Measurements from ENCODE around the gene SH3RF3. TPM values are rescaled to one million over a fixed set of nuclear protein-coding genes. Genes with fewer than 3 reads are reported as not detected.

The SH3RF3 gene
- total RNA-seq, 1 donor from 2014 or later = 6.3 TPM

DNA sequence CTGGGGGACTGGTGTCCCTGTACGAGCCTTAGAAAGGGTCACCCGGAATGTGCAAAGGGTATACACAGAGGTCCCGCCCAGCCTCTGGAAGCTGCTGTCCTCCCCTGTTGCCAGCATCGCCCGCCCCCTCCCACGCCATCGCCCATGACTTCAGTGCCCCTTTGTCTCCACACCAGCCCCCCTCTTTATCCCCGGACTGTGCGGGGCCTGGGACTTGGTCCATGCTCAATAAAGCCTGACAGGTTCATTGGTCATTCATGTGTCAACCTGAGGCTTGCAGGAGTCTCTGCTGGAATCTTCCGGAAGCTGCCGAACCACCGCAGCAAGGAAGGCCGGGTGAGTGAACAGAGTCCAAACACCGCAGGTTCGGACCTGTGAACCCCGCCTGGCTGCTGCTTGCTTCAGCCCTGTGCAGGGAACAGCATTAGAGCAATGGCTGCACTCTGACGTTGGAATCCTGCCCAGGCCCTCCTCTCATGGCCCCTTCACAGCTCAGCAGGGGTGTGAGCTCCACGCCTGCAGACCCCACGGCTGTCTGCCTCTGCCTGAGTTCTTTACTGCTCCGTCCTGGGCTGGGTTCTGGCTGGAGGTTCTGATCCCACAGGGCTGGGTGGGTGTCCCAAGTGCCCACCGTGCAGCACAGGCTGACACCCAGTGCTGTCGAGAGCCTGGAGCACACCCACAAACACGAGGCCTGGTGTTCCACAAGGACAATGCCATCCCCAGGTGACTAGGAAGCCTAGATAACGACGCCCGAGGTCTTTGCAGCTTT is 388.3 kb downstream of the SH3RF3 start:
- DNase-seq (ENCODE audit: low read depth, low spot score) = no peak

DNA sequence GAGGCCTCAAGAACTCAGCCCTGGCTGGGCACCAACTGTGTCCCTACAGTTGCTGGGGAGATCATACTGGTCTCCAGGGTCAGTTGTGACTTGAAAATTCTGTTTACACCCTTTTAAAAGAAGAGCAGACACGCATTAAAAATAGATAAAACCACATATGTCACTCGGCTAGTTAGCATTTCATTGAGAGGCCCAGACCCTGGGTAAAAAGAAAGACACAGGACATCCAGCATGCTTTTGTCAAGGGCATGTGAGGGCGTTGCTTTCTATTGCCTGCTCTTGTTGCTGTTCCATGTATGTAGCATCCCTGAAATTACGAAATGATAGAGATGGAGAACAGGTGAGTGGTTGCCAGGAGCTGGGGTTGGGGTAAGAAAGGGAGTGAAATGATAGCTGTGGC is 390.5 kb downstream of the SH3RF3 start:
- no peak for DNase-seq (ENCODE audit: low read depth, low spot score)

DNA sequence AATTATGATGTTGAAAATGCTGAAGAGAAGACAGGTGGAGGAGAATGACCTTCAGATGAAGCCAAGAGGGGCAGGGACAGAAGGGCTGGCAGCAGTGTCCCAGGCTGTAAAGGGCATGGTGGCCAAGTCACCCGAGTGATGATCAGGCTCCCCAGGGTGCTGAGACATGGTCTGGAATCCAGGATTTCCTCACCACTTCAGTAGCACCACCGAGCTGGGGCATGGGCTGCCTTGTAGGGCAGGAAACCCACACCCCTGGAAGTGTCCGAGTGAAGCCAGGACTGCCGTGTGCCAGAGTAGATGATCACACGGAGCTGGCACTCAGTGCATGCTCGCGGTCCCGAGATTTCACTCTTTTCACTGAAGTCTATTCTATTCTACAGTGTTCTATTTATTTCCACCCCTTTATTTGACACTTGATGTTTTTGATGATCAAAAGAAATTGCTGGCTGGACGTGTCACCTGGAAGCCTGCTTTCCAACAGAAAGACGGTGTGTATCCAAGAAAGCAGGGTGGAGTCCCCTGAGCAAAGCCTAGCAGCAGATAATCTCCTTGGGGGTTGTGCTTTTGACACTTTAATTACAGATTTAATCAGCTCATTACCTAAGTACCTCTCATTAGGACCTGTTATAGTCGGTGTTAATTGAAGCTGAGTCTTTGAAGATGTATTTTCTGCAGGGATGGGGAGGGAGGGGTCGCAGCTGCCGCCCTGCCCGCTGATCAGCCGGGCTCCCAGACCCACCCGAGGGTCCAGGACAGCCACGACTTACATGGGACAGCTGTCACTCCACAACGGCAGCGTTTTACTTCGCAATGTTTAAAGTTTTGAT is 392.4 kb downstream of the SH3RF3 start:
- DNase-seq (ENCODE audit: low read depth, low spot score) = no peak

DNA sequence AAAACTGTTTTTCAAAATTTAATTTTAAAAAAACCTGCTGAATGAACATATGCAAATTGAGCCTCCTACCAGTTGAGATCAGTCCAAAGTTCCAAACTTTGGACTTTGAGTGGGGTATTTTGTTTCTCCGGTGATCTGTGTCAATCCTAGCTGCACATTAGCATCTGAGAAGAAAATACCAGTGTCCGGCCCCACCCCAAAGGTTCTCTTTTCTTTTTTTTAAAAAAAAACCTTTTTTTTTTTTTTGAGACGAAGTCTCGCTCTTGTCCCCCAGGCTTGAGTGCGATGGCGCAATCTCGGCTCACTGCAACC is 393.0 kb downstream of the SH3RF3 start:
- no peak for DNase-seq (ENCODE audit: low read depth, low spot score)

DNA sequence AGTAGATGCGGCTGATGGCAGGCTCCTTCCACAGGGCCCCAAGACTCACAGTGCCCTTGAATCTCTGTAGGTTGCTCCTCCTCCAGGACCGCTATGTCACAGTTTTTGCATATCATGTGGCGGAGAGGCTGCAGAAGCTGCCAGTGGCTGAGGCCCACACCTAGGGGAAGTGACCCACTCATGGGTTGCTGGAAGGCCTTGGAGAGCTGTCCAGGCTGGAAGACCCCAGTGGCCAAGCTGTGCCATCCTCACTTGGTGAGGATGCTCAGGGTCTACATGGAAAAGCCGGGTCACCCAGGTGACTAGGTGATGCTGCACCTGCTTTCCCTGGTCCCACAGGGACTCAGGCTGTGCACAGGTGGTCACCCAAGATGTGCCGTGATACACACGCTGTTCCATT is 394.1 kb downstream of the SH3RF3 start:
- no peak for DNase-seq (ENCODE audit: low read depth, low spot score)

DNA sequence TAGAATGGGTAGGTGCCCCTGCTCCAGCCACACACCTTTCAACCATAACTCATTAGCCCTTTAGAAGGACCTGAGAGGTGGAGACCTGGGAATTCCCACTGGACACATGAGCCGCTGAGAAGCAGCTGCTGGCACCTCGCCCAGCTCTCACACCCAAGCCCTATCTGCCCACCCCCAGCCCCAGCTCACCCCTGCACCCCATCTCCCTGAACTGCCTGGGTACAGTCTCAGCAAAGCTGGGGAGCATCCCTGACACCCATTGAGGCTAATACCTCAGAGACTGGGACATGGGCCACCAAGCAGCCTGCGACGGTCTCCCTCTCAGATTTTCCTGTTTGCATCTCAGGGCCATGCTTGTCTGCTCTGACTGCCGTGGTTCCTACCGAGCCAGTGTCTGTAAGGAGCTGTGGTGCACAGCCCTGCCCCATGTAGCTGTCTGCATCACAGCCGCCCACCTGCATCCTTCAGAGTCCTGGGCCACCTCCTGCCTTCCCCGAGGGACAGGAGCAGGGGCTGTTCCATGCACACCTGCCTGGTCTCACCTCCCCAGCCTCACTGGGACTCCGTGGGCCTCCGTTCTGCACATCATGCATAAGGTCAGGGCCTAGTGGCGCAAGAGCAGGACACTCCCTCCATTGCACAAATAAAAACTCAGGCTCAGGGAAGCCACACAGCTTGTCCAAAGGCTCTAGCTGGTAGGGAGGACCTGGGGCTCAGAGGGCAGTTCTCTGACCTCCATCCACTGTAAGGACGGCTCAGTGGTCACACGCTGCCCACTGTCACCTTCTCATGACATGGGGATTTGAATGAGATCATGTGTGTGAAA is 394.7 kb downstream of the SH3RF3 start:
- no peak for DNase-seq (ENCODE audit: low read depth, low spot score)

DNA sequence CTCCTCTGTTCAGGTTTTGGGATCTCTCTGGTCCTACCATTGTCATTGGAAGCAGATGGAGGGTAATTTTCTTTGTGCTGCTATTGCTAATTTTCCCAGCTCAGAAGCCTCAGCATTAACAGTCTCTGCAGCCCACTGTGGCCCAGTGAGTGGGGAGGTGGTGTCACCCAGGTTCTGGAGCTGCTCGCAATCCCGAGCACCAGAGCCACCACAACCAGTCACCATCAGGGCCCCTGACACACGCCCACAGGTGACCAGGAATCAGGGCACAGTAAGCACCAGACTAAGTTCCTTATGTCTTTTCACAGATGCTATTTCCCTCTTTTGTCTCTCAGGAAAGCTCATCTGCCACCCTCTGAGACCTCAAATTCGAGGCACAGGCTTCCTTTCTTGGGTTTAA is 396.8 kb downstream of the SH3RF3 start:
- DNase-seq (ENCODE audit: low read depth, low spot score) = no peak

DNA sequence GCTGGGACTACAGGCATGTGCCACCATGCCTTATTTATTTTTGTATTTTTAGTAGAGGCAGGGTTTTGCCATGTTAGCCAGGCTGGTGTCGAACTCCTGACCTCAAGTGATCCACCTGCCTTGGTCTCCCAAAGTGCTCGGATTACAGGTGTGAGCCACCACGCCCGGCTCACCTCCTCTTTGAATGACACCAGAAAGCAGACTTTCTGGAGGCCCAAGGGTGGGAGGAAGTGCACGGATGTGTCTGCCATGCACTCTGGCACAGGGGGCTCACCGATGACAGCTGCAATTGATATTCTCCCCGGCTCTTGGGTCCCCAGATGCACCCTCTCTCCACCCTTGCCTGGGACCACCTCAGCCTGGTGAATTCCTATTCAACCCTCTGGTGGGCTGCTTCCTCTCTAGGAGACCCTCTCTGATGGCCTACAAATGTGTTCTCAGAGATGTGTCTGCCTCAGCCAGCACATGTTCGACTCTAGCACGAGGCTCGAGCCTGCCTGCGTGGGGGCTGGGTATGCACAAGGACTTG is 397.5 kb downstream of the SH3RF3 start:
- no peak for DNase-seq (ENCODE audit: low read depth, low spot score)

DNA sequence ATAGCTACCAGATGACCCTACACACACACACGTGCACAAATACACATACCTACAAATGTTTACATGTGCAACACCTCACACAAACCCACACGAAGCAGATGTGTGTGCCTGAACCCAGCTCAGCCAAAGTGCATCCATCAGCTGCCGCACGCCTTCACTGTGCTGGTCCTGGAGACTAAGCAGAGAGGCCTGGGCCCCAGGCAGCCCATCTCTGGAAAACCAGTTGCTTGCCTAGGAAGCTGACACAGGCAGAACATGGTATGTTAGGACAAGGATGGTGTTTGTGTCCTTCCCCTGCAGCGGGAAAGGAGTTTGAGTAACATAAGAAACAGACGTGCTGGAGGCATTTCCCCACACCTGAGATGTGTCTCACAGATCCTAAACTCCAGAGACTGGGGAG is 398.1 kb downstream of the SH3RF3 start:
- DNase-seq (ENCODE audit: low read depth, low spot score) = no peak

DNA sequence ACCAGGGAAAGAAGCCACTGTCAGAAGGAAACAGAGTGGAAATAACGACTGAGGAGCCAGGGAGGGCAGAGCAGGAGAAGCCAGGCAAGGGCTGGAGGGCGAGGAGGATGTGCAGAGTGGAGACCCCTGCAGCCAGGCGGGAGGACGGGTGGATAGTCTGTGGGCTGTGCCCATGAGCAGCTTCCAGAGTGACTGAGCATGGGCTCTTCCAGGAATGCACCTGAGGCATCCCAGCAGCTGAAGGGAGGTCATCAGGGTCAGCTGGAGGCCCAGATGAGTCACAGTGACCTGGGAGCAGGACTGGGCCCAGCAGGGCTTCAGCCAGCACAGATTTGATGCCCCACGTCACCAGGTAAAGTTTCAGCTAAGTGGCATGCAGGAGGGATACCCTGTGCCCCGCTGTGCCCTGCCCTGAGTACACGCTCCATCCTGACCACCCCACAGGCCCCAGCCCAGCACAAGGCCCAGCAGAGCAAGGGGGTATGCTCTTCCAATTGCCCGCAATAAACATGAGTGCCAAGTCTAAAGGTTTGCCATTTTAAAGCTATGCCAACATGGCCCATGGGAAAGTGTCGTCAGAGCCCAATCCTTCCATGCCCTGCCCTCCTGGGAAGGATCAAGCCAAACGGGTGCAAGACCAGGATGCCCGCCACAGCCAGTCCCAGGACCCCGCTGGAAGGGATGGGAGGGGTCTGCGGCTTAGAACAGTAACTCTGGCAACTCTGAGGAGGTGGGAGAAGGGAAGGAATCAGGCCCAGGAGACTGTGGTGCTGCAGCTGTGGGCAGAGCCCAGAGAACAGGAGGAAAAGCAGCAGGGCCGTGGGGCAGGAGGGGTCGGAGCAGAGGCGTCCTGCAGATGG is 399.1 kb downstream of the SH3RF3 start:
- no peak for DNase-seq (ENCODE audit: low read depth, low spot score)

DNA sequence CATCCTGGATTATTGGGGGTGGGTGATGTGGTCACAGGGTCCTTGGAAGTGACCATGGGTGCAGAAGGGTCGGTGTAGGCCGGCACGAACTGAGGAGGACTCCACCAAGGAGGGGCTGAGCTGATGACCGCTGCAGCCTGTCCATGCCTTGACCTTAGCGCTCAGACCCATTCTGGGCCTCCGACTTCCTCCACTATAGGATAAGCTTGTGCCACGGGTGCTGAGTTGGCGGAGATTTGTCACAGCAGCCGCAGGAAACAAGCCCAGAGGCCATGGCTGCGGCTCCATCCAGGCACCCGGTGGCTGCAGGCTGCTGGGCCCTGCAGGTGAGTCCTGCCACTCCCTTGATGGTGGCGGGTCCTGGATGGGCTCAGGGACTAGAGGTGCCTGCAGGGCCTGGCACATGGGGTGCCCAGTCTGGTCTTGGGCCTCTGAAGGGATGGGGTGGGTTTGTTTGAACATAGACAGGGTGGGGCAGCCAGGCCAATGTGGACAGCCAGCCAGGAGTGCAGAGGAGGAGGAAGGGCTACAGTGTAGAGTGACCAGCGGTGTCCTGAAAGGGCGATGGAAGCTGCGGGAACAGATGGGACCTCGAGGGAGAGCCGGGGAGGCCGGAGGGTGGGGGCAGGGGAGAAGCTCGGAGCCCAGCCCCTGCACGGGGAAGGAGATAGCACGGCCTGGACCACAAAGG is 400.0 kb downstream of the SH3RF3 start:
- DNase-seq (ENCODE audit: low read depth, low spot score) = no peak

DNA sequence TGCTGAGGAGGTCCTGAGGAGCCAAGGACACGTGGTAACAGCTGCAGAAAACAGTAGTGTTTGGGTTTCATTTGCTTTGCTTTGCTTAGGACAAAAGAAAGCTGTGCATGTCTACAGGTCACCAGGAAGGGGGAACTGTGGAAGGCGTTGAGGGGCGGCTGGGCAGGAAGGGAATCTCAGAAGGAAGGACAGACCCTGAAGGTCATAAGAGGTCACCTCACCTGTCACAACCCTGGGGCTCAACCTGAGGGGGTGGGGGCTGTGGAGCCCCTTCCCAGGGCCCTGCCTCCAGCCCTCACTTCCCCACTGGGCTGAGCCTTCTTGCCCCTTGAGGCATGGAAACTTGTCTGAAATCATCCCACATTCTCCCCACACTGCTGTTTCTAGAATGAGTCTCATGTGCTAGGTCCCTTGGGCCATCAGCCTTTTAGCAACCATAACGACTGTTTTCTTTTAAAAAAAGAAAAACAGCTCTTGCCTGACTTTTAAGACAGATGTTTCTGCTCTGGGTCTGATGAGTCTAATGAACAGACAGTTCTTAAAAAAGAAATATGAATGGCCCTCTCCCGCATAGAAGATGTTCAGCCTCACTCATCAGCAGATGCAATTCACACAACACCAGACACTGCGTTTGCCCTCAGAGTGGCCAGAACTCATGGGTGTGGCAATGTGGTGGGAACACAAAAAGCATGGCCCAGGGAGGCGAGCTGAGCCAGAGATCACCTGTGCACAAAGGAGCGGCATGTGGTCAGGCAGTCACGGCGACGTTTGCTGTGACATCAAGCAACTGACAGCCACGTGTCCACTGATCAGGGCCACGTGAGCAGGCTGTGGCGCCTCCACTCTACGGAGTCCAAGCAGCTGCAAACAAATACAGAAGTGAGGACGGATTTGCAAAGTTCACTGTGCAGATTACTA is 400.8 kb downstream of the SH3RF3 start:
- no peak for DNase-seq (ENCODE audit: low read depth, low spot score)

DNA sequence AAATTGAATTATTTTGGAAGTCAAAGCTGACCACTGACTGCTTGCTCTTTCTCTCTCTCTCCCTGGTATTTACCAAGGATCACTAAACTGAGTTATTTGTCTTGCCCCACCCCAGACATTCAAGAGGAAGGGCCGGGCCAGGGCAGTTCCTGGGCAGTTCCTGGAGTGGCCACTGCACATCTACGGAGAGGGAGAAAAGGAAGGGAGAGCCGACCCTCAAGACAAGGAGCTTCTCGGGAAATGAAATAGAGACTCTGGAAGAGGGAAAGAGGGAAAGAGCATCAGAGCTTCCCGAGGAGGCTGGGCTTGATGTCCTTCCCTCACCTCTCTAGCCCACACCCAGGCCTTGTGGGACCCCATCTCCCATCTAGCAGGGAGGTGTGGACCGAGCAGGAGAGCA is 401.7 kb downstream of the SH3RF3 start:
- DNase-seq (ENCODE audit: low read depth, low spot score) = no peak

DNA sequence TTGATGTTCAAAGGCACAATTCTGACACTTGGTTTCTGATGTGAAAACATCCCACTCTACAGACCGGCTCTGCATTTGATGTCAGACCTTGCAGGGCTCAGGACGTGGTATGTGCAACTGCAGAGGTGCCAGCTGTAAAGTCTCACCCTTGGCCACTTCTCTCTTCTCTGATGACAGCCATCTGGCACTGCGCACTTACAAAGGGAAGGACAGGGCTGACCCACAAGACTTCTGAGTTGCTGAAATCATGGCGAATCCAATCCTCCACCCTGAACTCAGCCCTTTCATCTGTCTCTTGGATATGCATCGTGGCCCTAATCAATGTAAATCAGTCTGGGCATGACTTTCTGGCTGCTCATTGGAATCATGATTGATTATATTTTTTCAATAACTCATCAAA is 402.2 kb downstream of the SH3RF3 start:
- DNase-seq (ENCODE audit: low read depth, low spot score) = no peak

DNA sequence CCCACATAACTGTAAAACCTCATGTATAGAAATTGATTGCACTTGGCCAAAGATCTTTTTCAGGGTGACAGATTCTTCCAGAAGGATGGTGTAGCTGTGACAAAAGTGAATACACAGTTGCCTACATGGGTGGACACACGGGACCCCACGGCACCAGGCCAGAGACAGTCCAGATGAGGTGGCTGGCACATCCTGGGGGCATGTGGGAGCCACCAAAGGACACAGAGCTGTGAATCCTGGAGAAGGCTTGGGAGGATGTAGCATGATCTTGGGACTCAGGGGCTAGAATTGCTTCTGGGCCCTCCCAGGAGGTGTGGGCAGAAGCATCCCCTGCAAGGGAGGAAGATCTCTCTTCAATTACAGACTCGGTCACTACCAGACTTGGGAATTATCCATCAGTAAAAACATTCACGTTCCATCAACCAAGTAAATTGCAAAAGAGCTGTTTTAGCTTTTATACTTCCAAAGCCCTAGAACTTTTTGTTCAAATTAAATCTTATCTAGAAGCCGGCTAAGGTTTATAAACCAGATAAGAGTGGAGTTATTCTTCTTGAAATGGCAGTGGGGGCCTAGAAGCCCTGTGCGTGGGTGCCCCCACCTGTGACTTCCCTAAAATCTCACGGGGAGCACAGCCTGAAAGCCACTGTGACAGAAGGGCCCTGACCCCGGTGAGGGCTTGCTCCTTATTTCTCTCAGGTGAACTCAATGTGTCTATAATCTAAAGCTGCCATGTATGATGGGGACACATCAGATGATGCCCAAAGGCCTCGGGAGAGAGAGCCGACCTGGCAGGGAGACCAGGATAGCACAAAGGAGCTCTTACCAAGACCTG is 403.1 kb downstream of the SH3RF3 start:
- DNase-seq (ENCODE audit: low read depth, low spot score) = no peak

DNA sequence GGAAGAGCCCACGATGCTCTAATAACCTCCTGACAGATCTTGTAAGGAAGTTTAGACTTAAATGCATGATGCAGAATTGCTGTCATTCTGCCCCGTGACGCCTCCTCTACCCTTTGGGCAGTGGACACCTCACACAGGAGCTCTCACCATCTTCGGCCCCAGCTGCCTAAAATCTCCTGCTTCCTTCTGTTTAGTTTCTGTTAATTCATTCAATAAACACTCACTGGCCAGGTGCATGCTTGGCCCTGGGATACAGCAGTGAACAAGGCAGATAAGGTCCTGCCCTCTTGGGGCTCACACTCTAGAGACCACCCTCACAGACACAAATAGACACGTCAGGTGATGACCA is 403.7 kb downstream of the SH3RF3 start:
- no peak for DNase-seq (ENCODE audit: low read depth, low spot score)

DNA sequence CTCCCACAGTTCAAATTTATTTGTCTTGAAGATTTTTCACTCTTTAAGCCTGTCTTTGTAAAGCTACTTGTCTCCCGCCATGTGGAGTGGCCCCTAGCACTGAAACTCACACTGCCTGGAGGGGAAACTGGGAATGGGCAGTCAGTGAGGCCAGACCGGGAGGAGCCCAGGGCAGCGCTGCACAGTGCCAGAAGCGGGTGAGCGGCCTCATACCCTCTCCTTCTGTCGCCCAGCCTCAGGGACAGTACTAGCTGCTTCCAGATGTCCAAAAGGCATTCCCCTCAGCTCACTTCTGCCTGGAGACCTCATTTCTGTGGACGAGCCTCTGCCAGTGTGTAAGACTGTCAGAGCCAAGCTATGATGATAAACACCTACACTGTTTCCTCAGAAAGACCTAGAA is 404.8 kb downstream of the SH3RF3 start:
- no peak for DNase-seq (ENCODE audit: low read depth, low spot score)

DNA sequence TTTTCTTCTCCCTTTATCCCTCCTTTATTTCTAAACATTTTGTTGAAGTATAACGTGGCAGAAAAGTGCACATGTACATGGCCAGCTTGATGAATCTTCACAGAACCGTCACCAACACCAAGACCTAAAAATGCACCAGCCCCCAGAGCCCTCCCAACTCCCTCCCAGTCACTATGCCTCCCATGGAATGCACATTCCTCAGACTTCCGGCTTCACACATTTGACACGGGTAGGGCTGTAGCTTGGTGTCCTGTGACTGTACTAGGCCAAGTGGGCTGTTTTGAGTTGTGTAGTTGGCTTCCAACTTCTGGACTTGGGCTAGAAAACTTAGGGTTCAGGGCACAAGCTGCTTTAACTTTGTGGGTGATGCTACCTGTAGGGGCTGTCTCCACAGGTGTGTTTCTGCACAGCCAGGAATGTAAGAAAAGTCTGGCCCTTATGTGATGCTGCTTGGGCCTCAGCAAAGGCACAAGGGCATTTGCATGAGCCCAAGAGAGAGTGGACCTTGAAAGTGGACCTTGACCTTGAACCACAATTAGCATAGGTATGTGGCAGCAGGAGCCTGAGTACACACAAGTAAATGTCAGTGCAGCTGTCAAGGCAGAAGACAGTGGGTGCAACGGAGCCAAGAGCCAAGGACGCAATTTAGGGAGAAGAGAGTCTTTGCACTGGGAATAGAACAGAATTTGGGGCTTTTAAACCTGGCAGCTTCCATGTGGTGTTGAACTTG is 406.4 kb downstream of the SH3RF3 start:
- no peak for DNase-seq (ENCODE audit: low read depth, low spot score)

Measured in pulmonary artery endothelial cell (primary cell).